Measurements from ENCODE around the gene EEA1. TPM values are rescaled to one million over a fixed set of nuclear protein-coding genes. Genes with fewer than 3 reads are reported as not detected.

EEA1 gene
- total RNA-seq, 1 donor from 2014 or later = 11.6 TPM

DNA sequence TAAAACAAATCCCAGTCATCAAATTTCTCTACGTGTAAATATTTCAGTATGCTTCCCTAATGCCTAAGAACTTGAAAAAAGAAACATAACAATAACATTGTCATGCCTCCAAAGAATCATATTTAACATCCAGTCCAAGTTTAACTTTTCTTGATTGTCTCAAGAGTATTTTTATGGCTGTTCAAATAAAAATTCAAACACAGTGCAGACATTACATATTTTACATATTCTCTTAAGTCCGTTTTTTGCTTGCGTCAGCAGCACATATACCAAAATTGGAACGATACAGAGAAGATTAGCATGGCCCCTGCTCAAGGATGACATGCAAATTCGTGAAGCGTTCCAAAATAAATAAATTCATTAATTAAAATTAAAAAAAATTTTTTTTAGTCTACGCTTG lies 23.3 kb upstream of the EEA1 start:
- peaks cover 3% of the 10 kb centered on the region for H3K27me3 Mint-ChIP-seq (ENCODE audit: insufficient read depth, low read depth)
- H3K4me3 ChIP-seq = no peak overlapping the region
- H3K4me1 Mint-ChIP-seq = no peaks in the 10 kb centered on the region
- TF ChIP-seq, protein P1, sequence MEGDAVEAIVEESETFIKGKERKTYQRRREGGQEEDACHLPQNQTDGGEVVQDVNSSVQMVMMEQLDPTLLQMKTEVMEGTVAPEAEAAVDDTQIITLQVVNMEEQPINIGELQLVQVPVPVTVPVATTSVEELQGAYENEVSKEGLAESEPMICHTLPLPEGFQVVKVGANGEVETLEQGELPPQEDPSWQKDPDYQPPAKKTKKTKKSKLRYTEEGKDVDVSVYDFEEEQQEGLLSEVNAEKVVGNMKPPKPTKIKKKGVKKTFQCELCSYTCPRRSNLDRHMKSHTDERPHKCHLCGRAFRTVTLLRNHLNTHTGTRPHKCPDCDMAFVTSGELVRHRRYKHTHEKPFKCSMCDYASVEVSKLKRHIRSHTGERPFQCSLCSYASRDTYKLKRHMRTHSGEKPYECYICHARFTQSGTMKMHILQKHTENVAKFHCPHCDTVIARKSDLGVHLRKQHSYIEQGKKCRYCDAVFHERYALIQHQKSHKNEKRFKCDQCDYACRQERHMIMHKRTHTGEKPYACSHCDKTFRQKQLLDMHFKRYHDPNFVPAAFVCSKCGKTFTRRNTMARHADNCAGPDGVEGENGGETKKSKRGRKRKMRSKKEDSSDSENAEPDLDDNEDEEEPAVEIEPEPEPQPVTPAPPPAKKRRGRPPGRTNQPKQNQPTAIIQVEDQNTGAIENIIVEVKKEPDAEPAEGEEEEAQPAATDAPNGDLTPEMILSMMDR (IDR thresholded peaks at IDR 0.05) = no peak
- TF ChIP-seq EZH2phosphoT487 (IDR thresholded peaks at IDR 0.05) (no peak), EZH2 (IDR thresholded peaks at IDR 0.05) (no peak)
- DNase-seq (ENCODE audit: low spot score) = no peak
- no peaks in the 10 kb centered on the region for H3K4me1 ChIP-seq
- H3K4me2 ChIP-seq = no peak overlapping the region
- H3K36me3 Mint-ChIP-seq = peaks cover 1% of the 10 kb centered on the region
- H3K27ac ChIP-seq = no peak overlapping the region
- no peaks in the 10 kb centered on the region for H4K20me1 ChIP-seq (ENCODE audit: low read depth)
- no peak overlapping the region for H3K4me3 Mint-ChIP-seq
- no peak overlapping the region for H3K27ac Mint-ChIP-seq
- peaks cover 13% of the 10 kb centered on the region for H3K9me3 Mint-ChIP-seq
- no peaks in the 10 kb centered on the region for H3K36me3 ChIP-seq
- no peaks in the 10 kb centered on the region for H3K9me3 ChIP-seq (ENCODE audit: low read depth)
- no peak overlapping the region for H3K9ac ChIP-seq
- no peak overlapping the region for H2AFZ ChIP-seq (replicated peaks)
- no peaks in the 10 kb centered on the region for H3K79me2 ChIP-seq (ENCODE audit: low read depth)
- H3K27me3 ChIP-seq = no peaks in the 10 kb centered on the region
- H3F3A ChIP-seq (ENCODE audit: low read depth) = no peaks in the 10 kb centered on the region

DNA sequence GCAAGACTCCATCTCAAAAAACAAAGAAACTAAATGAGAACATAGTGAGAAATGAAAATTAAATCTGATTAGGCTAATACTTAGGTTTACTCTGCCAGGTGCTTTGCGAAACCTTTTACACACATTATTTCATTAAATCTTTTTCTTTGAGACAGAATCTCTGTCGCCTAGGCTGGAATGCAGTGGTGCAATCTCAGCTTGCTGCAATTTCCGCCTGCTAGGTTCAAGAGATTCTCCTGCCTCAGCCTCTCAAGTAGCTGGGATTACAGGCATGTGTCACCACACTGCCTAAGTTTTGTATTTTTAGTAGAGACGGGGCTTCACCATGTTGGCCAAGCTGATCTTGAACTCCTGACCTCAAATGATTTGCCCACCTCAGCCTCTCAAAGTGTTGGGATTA lies 21.9 kb upstream of the EEA1 start:
- no peaks in the 10 kb centered on the region for H3K9me3 ChIP-seq (ENCODE audit: low read depth)
- Mint-ChIP-seq H3K36me3 (peaks cover 1% of the 10 kb centered on the region), H3K4me3 (no peak overlapping the region), H3K27me3 (ENCODE audit: insufficient read depth, low read depth) (peaks cover 3% of the 10 kb centered on the region), H3K4me1 (no peaks in the 10 kb centered on the region), H3K9me3 (peaks cover 9% of the 10 kb centered on the region), H3K27ac (no peak overlapping the region)
- no peaks in the 10 kb centered on the region for H3K79me2 ChIP-seq (ENCODE audit: low read depth)
- H3K36me3 ChIP-seq = no peaks in the 10 kb centered on the region
- no peak overlapping the region for H3K4me2 ChIP-seq
- H3K27ac ChIP-seq = no peak overlapping the region
- no peaks in the 10 kb centered on the region for H4K20me1 ChIP-seq (ENCODE audit: low read depth)
- no peaks in the 10 kb centered on the region for H3K4me1 ChIP-seq
- no peak for TF ChIP-seq EZH2 (IDR thresholded peaks at IDR 0.05)
- TF ChIP-seq, protein P1 (IDR thresholded peaks at IDR 0.05) = no peak
- TF ChIP-seq EZH2phosphoT487 (IDR thresholded peaks at IDR 0.05) = no peak
- no peak overlapping the region for H3K9ac ChIP-seq
- no peaks in the 10 kb centered on the region for H3K27me3 ChIP-seq
- no peaks in the 10 kb centered on the region for H3F3A ChIP-seq (ENCODE audit: low read depth)
- DNase-seq (ENCODE audit: low spot score) = no peak
- H2AFZ ChIP-seq (replicated peaks) = no peak overlapping the region
- H3K4me3 ChIP-seq = no peak overlapping the region

DNA sequence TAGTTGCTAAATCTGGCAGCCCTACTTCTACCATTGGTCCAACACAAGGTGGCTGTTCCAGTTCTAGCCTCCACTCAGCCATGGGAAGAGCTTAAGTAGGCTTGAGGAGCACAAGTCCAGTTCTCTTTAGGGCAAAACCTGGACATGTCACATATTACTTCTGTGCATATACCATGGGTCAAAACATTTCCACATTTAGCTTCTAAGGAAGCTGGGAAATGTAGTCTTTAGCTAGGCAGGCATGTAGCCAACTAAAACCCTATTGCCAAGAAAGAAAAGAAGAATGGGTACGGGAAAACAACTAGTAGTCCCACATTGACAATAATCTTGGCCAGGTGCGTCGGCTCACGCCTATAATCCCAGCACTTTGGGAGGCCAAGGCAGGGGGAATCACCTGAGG lies 20.9 kb upstream of the EEA1 start:
- no peaks in the 10 kb centered on the region for H3K4me1 Mint-ChIP-seq
- H3K36me3 Mint-ChIP-seq = peaks cover 1% of the 10 kb centered on the region
- Histone ChIP-seq H3K4me2 (no peak overlapping the region), H3K36me3 (no peaks in the 10 kb centered on the region), H3K79me2 (ENCODE audit: low read depth) (no peaks in the 10 kb centered on the region), H3K27ac (no peak overlapping the region), H3K4me1 (no peaks in the 10 kb centered on the region), H2AFZ (replicated peaks) (no peak overlapping the region), H3K4me3 (no peak overlapping the region), H3K9me3 (ENCODE audit: low read depth) (no peaks in the 10 kb centered on the region), H3F3A (ENCODE audit: low read depth) (no peaks in the 10 kb centered on the region), H3K9ac (no peak overlapping the region), H4K20me1 (ENCODE audit: low read depth) (no peaks in the 10 kb centered on the region), H3K27me3 (no peaks in the 10 kb centered on the region)
- H3K9me3 Mint-ChIP-seq = peaks cover 9% of the 10 kb centered on the region
- TF ChIP-seq, protein P1 (IDR thresholded peaks at IDR 0.05) = no peak
- TF ChIP-seq EZH2phosphoT487 (IDR thresholded peaks at IDR 0.05) = no peak
- no peak for TF ChIP-seq EZH2 (IDR thresholded peaks at IDR 0.05)
- H3K4me3 Mint-ChIP-seq = no peak overlapping the region
- H3K27me3 Mint-ChIP-seq (ENCODE audit: insufficient read depth, low read depth) = peaks cover 3% of the 10 kb centered on the region
- H3K27ac Mint-ChIP-seq = no peak overlapping the region
- no peak for DNase-seq (ENCODE audit: low spot score)

Data from neural progenitor cell (in vitro differentiated cells).